Medulla oblongata (tissue), 1 donor: ENCODE results near the gene CACNA1G.

Experiments used
- DNase-seq: peaks from one replicate; pipeline ENCODE4 v3.0.0-alpha.2; 2015; ENCODE audit errors: extremely low spot score

Gene CACNA1G

DNA sequence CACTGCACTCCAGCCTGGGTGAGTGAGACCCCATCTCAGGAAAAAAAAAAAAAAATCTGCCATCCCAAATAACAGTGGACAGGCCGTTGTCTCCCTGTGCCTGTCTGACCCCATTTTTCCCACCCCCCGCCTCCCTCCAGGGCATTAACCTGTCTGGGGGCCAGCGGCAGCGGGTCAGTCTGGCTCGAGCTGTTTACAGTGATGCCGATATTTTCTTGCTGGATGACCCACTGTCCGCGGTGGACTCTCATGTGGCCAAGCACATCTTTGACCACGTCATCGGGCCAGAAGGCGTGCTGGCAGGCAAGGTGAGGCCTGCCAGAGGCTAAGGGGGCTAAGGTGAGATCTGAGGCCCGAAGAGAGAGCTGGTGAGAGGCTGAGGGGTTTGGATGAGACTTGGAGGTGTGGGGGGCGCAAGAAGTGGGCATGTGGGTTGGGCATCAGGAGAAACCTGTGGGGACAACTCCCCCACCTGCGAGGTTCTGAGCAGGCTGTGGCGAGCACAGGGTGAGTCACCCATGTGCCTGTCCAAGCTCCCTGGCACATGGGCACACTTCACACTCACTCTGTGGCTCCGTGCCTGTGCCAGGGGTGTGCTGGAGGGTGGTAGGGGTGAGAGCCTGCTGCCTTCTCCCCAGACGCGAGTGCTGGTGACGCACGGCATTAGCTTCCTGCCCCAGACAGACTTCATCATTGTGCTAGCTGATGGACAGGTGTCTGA is 112.5 kb downstream of the CACNA1G start:
- no peak for DNase-seq

DNA sequence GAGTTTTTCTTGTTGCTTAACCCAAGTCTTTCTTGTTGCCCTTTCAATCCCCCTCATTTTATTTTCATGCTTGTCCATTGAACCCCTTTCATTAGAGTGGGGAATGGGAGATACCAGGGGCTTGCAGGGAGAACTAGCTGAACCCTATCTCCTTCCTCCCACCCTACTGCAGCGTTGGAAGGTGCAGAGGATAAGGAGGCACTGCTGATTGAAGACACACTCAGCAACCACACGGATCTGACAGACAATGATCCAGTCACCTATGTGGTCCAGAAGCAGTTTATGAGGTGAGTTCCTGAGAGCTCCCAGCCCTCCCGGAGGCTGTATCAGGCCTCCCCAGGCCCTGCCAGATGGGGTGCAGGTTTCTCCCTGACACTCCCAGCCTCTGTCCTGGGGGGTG is 114.7 kb downstream of the CACNA1G start:
- DNase-seq = no peak

DNA sequence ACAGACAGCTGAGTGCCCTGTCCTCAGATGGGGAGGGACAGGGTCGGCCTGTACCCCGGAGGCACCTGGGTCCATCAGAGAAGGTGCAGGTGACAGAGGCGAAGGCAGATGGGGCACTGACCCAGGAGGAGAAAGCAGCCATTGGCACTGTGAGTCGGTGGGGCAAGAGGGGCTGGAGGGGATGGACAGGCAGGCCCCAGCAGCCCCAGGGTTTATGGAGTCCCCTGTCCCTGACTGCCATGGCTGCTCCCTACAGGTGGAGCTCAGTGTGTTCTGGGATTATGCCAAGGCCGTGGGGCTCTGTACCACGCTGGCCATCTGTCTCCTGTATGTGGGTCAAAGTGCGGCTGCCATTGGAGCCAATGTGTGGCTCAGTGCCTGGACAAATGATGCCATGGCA is 115.1 kb downstream of the CACNA1G start:
- DNase-seq = no peak

DNA sequence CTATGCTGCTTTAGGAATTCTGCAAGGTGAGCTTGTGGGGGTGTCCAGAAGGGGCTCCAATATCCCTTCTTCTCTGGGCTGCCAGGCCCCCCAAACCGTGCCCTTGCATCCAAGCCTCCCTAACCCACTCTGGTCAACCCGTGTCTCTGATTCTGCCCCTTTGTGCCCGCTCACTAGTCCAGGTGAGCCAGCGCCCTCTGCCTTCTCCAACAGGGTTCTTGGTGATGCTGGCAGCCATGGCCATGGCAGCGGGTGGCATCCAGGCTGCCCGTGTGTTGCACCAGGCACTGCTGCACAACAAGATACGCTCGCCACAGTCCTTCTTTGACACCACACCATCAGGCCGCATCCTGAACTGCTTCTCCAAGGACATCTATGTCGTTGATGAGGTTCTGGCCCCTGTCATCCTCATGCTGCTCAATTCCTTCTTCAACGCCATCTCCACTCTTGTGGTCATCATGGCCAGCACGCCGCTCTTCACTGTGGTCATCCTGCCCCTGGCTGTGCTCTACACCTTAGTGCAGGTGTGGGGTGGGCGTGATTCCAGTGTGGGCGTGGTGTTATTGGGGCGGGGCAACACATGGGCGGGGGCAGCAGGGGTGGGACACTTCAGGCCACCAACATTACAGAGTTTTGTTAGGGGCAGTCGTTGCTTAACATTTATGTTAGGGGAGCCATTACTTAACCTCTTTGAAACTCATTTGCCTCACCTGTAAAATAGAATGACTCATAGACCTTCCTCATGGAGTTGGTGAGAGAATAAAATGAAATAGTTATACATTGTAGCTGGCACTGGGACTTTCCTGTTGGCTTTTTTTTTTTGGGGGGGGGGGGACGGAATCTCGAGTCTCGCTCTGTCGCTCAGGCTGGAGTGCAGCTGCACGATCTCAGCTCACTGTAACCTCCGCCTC is 115.8 kb downstream of the CACNA1G start:
- DNase-seq = no peak
